ENCODE results near the gene MMP20.

The MMP20 gene

GRCh38 chr11:102559839-102560238, 65.3 kb downstream of the MMP20 start:
- no peak for DNase-seq (ENCODE audit: low spot score)

GRCh38 chr11:102555091-102555490, 70.0 kb downstream of the MMP20 start:
- DNase-seq (ENCODE audit: low spot score), result no peak

- DNase-seq (ENCODE audit: low spot score), result no peak
Measured at GRCh38 chr11:102553835-102554282, 71.3 kb downstream of the MMP20 start.

- DNase-seq (ENCODE audit: low spot score), result no peak
Measured at GRCh38 chr11:102552447-102553194, 72.5 kb downstream of the MMP20 start.

GRCh38 chr11:102552020-102552419, 73.1 kb downstream of the MMP20 start:
- no peak for DNase-seq (ENCODE audit: low spot score)

- DNase-seq (ENCODE audit: low spot score), result no peak
Measured at GRCh38 chr11:102551169-102551781, 73.9 kb downstream of the MMP20 start.

- no peak for DNase-seq (ENCODE audit: low spot score)
Measured at GRCh38 chr11:102546923-102547471, 78.1 kb downstream of the MMP20 start.

GRCh38 chr11:102546427-102546826, 78.7 kb downstream of the MMP20 start:
- no peak for DNase-seq (ENCODE audit: low spot score)

- no peak for DNase-seq (ENCODE audit: low spot score)
Measured at GRCh38 chr11:102545701-102546100, 79.4 kb downstream of the MMP20 start.

GRCh38 chr11:102544594-102544993, 80.5 kb downstream of the MMP20 start:
- DNase-seq (ENCODE audit: low spot score), result no peak

- DNase-seq (ENCODE audit: low spot score), result no peak
Measured at GRCh38 chr11:102539567-102539966, 85.6 kb downstream of the MMP20 start.

- no peak for DNase-seq (ENCODE audit: low spot score)
Measured at GRCh38 chr11:102538932-102539331, 86.2 kb downstream of the MMP20 start.

GRCh38 chr11:102534261-102534872, 90.8 kb downstream of the MMP20 start:
- DNase-seq (ENCODE audit: low spot score), result no peak

- DNase-seq (ENCODE audit: low spot score), result peak; percentile 15
Measured at GRCh38 chr11:102530558-102530957, 94.6 kb downstream of the MMP20 start, which contains the start of gene MMP7. TSS of gene MMP7 (minus strand) at chr11:102530747. CDS start at chr11:102530700, 47 bp downstream.

GRCh38 chr11:102528618-102529017, 96.5 kb downstream of the MMP20 start:
- no peak for DNase-seq (ENCODE audit: low spot score)

GRCh38 chr11:102527684-102528083, 97.4 kb downstream of the MMP20 start:
- no peak for DNase-seq (ENCODE audit: low spot score)

GRCh38 chr11:102527041-102527440, 98.1 kb downstream of the MMP20 start:
- DNase-seq (ENCODE audit: low spot score), result no peak

All from RKO (cell line).